Mucosa of rectum (tissue), 2 donors: Measurements from ENCODE around the gene KRTAP4-8.
"Not testable (repeated sequence)": the region's sequence is repeated elsewhere in the genome, so short reads cannot be mapped to it uniquely, and the experiment has no call there.

Experiments used
- H3K27ac ChIP-seq, 2 donors: one replicate each; pipeline ENCODE4 v1.7.0; 2013; ENCODE audit warnings: inconsistent platforms in 2 of 2, low read depth in 2 of 2, low read length in 2 of 2
- H3K27me3 ChIP-seq, 2 donors: one replicate each; pipeline ENCODE4 v1.7.0; 2013; ENCODE audit warnings: low read length in 2 of 2; ENCODE audit not compliant: control insufficient read depth in 2 of 2, insufficient read depth in 2 of 2
- H3K36me3 ChIP-seq, 2 donors: one replicate each; pipeline ENCODE4 v1.7.0; 2013; ENCODE audit warnings: low read length in 2 of 2; ENCODE audit not compliant: control insufficient read depth in 2 of 2, insufficient read depth in 2 of 2
- H3K4me1 ChIP-seq, 2 donors: one replicate each; pipeline ENCODE4 v1.7.0; 2013; ENCODE audit warnings: low read length in 2 of 2, mild to moderate bottlenecking in 1 of 2; ENCODE audit not compliant: control insufficient read depth in 2 of 2, insufficient read depth in 2 of 2
- H3K4me3 ChIP-seq, 2 donors: one replicate each; pipeline ENCODE4 v1.7.0; 2013; ENCODE audit warnings: low read length in 2 of 2
- H3K9ac ChIP-seq, 2 donors: one replicate each; pipeline ENCODE4 v1.7.0; 2013; ENCODE audit warnings: low read length in 2 of 2, low read depth in 1 of 2, mild to moderate bottlenecking in 1 of 2
- H3K9me3 ChIP-seq, 2 donors: one replicate each; pipeline ENCODE4 v1.7.0; 2013; ENCODE audit warnings: low read length in 2 of 2; ENCODE audit not compliant: control insufficient read depth in 2 of 2
- donor health status: healthy.
- donor health status: Normal muscosa, but diverticular disease.

KRTAP4-8 gene

DNA sequence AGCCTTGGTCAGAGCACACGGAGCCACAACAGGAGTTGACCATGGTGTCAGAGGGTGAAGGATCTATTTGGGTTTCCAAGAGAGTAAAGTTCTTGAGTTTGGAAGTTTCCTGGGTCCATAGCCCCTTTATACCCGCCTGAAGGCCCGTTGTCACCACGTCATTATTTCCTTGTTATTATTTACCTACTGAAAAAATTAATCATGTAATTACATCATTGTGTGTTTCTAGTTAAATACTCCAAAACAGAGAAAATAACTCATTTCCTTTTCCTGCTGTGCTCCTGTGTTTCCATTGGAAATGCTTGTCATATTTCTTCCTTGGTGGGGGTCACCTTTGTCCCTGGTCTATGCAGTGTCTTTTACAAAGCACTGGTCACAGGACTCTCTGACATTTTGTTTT, at the start of gene KRTAP4-8:
Gene KRTAP4-8 (minus strand): TSS at position 101 of the 400 bp plus-strand sequence. CDS start 58 bp downstream, at position 43.
- H3K36me3 ChIP-seq = no peaks in the 10 kb centered on the region
- no peaks in the 10 kb centered on the region for H3K4me1 ChIP-seq
- H3K27me3 ChIP-seq = peaks cover 0 to 2% of the 10 kb centered on the region in 2 donors
- no peak within 1 kb of the TSS for H3K9ac ChIP-seq
- no peak within 1 kb of the TSS for H3K27ac ChIP-seq
- H3K9me3 ChIP-seq = no peaks in the 10 kb centered on the region
- no peak within 1 kb of the TSS for H3K4me3 ChIP-seq

- H3K9me3 ChIP-seq = no peaks in the 10 kb centered on the region
- H3K27ac ChIP-seq = no peak overlapping the region
- no peaks in the 10 kb centered on the region for H3K4me1 ChIP-seq
- no peak overlapping the region for H3K4me3 ChIP-seq
- H3K27me3 ChIP-seq = no peaks in the 10 kb centered on the region
- no peak overlapping the region for H3K9ac ChIP-seq
- H3K36me3 ChIP-seq = no peaks in the 10 kb centered on the region
Measured at GRCh38 chr17:41145261-41145660, 47.3 kb upstream of the KRTAP4-8 start.

GRCh38 chr17:41144846-41145245, 46.9 kb upstream of the KRTAP4-8 start:
- no peaks in the 10 kb centered on the region for H3K4me1 ChIP-seq
- H3K9me3 ChIP-seq = no peaks in the 10 kb centered on the region
- H3K27me3 ChIP-seq = no peaks in the 10 kb centered on the region
- H3K9ac ChIP-seq = no peak overlapping the region
- H3K27ac ChIP-seq = no peak overlapping the region
- no peak overlapping the region for H3K4me3 ChIP-seq
- H3K36me3 ChIP-seq = no peaks in the 10 kb centered on the region

- H3K27ac ChIP-seq = no peak overlapping the region
- H3K36me3 ChIP-seq = no peaks in the 10 kb centered on the region
- H3K4me3 ChIP-seq = no peak overlapping the region
- no peaks in the 10 kb centered on the region for H3K9me3 ChIP-seq
- no peaks in the 10 kb centered on the region for H3K4me1 ChIP-seq
- H3K9ac ChIP-seq = no peak overlapping the region
- H3K27me3 ChIP-seq = no peaks in the 10 kb centered on the region
Measured at GRCh38 chr17:41141361-41141760, 43.4 kb upstream of the KRTAP4-8 start.

DNA sequence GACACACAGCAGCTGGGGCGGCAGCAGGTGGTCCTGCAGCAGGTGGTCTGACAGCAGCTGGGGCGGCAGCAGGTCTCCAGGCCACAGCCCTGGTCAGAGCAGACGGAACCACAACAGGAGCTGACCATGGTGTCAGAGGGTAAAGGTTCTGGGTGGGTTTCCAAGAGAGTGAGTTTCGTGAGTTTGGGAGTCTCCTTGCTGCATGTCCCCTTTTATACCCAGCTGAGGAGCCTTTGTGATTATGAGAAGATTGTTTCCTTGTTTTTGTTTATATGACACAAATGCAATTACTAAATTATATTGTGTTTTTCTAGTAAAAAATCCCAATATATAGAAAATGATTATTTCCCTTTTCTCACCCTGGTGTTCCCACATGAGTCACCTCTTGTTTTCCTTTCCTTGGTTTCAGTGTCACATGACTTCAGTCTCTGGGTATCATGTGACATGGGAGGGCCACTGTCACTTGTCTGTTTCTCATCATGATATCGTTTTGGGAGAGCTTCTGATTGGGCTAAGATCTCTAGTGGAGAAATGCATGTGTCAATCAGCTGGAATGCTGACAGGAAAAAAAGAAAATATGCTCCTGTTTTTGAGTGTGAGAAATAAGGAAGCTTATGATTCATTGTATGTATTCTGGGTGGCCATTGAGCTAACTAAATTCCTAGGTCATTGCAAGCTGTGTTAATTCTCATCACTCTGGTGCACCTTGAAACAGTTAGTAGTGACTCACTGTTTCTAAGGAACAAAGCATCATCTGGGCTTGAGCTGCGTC, 42.6 kb upstream of the KRTAP4-8 start, which contains the start of gene KRTAP4-6:
Gene KRTAP4-6 (minus strand): TSS at position 185 of the 772 bp plus-strand sequence. CDS start 57 bp downstream, at position 128.
- Histone ChIP-seq H3K9ac (no peak within 1 kb of the TSS), H3K36me3 (no peaks in the 10 kb centered on the region), H3K27ac (no peak within 1 kb of the TSS), H3K9me3 (no peaks in the 10 kb centered on the region), H3K4me1 (no peaks in the 10 kb centered on the region), H3K27me3 (no peaks in the 10 kb centered on the region), H3K4me3 (no peak within 1 kb of the TSS)

DNA sequence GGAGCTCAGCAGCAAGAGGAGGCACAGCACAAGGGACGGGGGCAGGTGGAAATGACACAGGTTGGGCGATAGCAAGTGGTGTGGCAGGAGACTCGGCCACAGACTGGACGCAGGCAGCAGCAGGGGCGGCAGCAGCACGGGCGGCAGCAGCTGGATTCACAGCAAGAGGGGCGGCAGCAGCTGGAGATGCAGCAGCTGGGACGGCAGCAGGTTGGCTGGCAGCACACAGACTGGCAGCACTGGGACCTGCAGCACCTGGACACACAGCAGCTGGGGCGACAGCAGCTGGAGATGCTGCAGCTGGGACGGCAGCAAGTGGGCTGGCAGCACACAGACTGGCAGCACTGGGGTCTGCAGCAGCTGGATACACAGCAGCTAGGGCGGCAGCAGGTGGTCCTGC, 41.9 kb upstream of the KRTAP4-8 start:
- not testable (repeated sequence) for H3K4me3 ChIP-seq, H3K27ac ChIP-seq, H3K36me3 ChIP-seq, H3K4me1 ChIP-seq, H3K9me3 ChIP-seq, H3K27me3 ChIP-seq, H3K9ac ChIP-seq

- Histone ChIP-seq H3K36me3 (no peaks in the 10 kb centered on the region), H3K4me3 (no peak overlapping the region), H3K27ac (no peak overlapping the region), H3K9me3 (no peaks in the 10 kb centered on the region), H3K9ac (no peak overlapping the region), H3K4me1 (no peaks in the 10 kb centered on the region), H3K27me3 (no peaks in the 10 kb centered on the region)
Measured at GRCh38 chr17:41133880-41134735, 36.2 kb upstream of the KRTAP4-8 start.

DNA sequence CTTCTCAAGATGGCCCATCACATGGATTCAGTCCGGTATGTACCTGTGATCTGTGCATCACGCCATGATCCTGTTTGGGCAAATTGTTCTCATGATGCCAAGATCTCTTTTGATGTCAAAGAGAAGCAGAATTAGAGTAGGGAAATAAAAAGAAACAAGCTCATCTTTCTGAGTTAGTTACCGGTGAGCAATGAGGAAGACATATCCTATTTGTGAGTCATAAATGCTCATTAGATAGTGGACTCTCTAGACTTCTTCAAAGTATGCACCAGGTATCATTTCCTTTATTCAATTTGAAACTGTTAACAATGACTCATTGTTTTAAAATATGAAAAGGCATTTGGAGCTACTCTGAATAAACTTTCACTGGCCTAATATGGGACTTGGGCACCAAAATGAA, 34.0 kb upstream of the KRTAP4-8 start:
- H3K9ac ChIP-seq = no peak overlapping the region
- no peaks in the 10 kb centered on the region for H3K36me3 ChIP-seq
- H3K9me3 ChIP-seq = no peaks in the 10 kb centered on the region
- no peak overlapping the region for H3K4me3 ChIP-seq
- H3K27me3 ChIP-seq = no peaks in the 10 kb centered on the region
- no peak overlapping the region for H3K27ac ChIP-seq
- H3K4me1 ChIP-seq = no peaks in the 10 kb centered on the region

DNA sequence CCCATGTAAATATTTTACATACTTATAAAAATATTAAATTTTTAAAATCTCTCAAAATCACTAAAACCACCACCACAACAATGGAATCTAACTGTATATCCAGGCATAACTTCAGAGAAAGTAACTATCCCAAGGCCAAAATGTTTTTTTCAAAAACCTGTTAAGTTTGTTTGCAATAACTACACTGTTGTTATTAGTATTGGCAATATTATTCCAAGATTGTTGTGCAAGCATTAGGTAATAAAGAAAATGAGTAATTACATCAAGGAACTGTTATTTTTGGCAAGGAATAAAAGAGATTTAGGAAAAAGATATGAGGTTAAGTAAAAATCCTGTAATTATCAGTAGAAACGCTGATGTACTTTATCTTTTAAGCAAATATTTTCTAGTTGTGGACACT, 29.4 kb upstream of the KRTAP4-8 start:
- no peak overlapping the region for H3K27ac ChIP-seq
- no peaks in the 10 kb centered on the region for H3K27me3 ChIP-seq
- no peak overlapping the region for H3K9ac ChIP-seq
- H3K9me3 ChIP-seq = no peaks in the 10 kb centered on the region
- H3K4me3 ChIP-seq = no peak overlapping the region
- H3K36me3 ChIP-seq = no peaks in the 10 kb centered on the region
- H3K4me1 ChIP-seq = no peaks in the 10 kb centered on the region

- Histone ChIP-seq H3K9ac (no peak overlapping the region), H3K27ac (no peak overlapping the region), H3K36me3 (no peaks in the 10 kb centered on the region), H3K4me3 (no peak overlapping the region), H3K4me1 (no peaks in the 10 kb centered on the region), H3K9me3 (no peaks in the 10 kb centered on the region), H3K27me3 (no peaks in the 10 kb centered on the region)
Measured at GRCh38 chr17:41126412-41126811, 28.5 kb upstream of the KRTAP4-8 start.
